Measurements from ENCODE around the gene FAM174A. TPM values are rescaled to one million over a fixed set of nuclear protein-coding genes. Genes with fewer than 3 reads are reported as not detected.

The FAM174A gene
- total RNA-seq, 2 donors from 2014 or later, result 18.7 to 22.8 TPM

- no peak for DNase-seq
- no peak for ATAC-seq
- intact Hi-C loops (cut with DNase I, micrococcal nuclease), result no loop called here
Observed at GRCh38 chr5:100634937-100635534, 99.9 kb downstream of the FAM174A start.

All from left colon (tissue), 2 donors.